ENCODE measurements around the gene LGR4.

Gene LGR4

DNA sequence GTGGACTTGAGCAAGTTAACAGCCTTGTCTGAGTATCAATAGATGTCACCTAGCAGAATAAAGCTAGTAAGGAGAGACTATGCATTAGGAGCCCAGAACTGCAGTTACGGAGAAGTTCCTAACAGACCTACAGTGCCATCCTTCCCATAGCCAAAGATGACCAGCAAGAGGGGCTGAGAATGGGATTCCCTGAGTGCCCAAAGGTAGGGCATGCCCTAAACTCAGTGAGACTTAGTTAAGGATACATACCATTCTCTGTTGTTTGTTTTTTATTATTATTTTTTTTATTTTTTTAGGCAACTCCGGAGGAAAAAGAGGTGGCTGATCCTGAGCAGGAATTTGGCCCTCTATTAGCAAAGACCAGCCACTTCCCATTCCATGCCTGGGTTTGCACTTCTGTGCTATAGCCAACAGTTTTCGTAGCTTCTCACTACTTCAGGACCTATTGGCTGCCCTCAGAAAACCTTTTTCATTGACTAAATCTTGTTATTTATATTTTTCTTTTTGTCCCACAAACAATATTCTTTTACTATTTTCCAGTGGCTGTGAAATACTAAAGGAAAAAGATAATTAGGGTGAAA, 76.2 kb downstream of the LGR4 start:
- no peak for DNase-seq

DNA sequence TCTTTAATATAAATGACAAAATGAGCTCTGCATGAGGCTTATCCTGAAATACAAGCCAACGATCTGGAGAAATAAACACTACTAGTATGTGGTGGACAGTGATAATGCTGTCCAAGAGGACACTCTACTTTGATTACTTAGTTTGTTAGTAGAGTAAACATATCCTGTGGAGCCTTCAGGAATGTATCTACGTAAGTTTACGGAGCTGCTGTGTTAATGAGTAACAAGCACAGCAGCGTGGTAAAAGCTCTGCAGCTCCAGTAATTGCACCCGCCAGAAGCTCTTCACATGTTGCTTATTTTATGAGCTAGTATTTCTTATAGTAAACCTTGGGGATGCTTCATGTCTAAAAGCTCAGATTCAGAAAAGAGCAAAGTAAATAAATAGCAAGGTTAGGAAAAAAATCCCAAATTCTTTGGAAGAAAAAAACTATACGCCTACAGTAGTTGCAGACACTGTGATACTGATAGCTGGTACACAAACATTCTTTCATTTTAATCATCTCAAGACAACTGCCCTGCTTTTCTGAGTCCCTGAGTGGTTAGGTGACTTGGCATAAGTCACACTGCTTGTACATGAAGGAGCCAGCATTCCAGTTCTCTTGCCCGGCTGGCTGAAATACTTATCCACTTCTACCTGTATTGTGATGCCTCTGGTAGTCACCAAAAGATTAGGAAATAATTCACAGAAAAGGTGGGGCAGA, 76.9 kb downstream of the LGR4 start:
- no peak for DNase-seq

DNA sequence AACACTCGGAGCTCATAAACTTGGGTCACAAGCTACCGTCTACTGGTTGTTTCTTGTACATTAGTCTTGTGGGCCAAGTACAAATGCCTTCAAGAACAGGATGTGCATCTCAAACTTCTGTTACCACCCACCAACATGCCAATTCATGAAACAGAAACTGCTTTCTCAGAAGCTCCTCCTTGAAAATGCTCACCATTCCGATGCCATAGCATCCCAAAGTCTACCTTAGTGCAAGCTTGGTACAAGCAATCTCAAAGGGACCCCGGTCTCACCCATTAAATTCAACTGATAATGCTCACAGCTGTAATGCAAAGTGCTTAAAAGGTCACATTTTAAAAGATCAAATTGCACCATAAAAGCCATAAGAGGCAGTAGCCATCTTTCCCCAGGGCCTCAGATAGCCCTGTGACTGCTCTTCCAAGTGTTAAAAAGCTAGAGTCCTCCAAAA, 77.8 kb downstream of the LGR4 start:
- no peak for DNase-seq

DNA sequence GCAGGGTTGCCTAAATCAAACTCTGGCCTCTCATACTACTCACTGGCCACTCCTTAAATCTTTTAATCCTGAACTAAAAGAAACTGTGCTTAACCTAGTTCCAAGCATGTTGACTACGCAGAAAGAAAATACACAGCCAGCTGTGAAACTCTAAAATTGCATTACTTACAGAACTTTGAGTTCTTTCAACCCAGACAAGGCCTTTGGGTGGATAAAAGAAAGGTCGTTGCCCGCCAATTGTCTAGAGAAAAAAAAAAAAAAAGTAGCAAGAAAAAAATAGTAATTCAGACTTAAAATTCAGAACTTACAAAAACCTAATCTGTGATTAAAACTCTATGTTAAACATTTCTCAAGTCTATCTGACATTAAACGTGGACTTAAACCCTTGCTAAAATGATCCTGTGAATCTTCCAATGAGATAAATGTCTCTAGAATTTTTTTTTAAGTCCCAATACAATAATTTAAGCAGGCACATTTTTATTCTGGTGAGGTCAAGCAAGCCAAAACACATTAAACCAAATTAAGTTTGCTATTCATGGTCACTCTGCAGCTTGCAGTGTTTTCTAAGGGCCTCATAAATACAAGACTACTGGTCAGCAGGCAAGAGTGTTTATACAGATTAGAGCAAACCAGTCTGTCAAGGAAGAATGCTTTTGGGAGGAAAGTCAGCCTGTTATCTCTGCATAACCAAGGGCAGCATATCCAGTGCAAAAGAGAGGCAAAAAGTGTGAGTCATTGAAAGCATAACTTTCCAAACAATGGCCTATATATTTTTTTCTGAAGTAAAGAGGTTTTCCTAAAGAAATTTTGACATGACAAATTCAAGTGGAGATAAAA, 80.1 kb downstream of the LGR4 start:
- no peak for DNase-seq

DNA sequence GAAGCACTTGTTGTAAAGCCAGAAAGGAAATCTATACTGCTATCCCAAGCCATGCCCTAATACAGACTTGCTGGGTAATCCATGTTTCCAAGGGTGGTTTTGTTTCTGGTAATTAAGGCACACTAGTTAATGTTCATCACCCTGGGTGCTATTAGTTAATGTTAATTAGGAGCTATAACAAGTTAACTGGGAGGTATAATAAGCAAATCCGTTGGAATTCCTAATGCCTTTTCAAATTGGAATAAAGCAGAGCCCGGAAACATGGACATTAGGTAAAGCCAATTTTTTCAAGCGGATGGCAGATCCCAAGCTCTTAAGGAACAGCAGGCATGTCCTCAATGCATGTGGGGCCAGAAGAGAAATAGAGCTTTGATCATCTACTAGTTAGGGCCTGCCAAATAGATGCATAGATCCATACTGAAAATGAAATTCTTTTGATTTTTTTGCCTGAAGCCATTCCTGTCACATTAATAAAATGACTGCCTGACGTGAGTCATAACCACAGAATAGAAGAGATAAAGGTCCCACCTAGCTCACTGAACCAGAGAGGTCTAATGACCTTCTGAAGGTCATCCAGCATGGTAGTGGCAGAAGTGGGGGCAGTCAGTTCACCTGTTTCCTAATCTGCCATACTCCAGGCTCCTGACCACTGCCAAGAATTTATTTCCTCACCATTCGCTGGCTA, 81.1 kb downstream of the LGR4 start:
- no peak for DNase-seq

DNA sequence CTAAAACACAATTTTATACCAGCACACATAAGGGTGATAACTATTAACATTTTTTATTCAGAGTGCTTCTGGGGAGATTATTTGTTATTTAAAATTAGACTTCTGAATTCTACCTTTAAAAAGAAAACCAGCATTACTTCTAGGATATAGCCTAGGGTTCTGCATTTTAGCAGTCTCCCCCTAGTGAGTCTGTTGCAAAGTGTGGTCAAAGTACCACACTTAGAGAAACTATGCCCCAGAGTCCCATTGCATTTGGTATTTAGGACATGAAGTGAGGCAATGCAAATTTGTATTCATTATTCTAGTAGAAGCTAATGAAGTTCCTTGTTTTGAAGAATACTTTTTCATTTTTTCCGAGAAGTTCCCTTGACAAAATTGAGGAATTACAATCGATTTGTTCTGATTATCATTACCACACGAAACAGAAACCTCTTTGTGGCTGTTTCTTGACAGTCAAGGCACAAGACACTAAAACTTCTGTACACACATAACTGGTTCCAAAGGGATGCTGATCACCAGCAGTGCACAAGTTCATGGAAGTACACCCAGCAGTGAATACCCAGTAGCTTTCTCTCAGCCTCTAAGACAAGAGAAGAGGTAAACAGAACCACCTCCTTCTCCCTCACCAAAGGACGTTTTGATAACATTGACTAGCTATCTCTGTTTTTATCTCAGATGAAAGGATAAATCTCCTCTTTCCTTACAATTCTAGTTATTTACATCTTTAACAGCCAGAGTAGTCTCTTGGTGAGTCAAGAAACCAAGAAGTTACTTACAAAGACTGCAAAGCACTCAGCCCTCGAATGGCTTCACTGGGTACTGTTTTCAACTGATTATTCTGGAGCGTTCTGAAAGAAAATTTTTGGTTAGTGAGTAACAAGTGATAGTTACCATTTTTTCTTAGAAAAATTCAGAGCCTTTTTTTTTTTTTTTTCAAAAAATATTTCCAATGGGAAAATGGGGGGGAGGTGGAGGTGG, 82.0 kb downstream of the LGR4 start:
- DNase-seq = no peak

DNA sequence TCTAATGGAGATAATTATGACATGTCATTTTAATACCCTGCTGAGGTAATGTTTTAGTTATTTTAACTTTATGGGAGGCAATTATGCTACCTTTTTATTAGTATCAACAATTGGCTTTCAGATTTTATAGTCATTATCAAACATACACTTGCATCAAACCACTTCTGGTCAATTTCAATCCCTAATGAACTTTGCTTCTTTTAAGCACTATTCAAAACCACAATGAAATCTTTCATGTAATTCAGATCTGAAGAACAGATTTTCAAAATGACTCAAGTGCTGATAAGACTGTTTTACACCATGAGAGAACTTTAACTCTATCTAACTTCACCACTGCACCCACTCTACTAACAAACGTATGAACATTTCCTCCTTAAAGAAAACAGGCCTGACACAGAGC, 83.7 kb downstream of the LGR4 start:
- DNase-seq = no peak

DNA sequence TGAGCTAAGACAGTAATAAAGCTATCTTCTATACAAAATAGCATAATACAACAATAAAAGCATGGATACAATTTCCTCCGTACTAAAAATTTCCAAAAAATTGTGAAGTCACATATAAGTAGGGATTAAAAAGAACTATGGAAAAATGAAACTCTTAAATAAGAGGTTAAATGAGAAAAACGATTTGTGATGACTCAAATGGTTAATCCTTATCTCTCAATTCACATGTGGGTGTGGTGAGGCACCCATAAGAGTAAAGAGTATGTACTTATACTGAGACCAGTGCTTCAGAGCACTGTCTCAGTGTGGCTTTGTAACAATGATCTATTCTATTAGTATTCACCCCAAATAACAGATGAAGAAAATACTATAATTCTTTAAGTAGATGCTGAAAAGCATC, 84.6 kb downstream of the LGR4 start:
- DNase-seq = no peak

DNA sequence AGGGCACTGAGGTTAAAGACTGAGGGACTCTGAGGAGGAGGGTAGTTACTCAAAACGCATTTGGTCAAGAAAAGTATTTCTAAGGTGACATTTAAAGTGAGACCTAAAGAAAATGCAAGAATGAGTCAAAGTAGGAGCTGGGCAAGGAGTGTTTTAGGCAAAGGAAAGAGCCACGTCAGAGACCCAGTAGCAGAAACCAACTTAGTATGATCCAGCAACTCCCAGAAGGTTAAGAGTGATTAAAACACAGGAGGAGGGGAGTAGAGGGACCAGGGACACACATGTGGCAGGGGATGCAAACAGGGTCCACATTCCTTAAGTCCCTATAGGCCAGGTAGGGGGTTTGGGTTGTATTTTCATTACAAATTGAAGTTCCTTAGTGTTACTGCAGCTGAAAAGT, 85.2 kb downstream of the LGR4 start:
- DNase-seq = no peak

DNA sequence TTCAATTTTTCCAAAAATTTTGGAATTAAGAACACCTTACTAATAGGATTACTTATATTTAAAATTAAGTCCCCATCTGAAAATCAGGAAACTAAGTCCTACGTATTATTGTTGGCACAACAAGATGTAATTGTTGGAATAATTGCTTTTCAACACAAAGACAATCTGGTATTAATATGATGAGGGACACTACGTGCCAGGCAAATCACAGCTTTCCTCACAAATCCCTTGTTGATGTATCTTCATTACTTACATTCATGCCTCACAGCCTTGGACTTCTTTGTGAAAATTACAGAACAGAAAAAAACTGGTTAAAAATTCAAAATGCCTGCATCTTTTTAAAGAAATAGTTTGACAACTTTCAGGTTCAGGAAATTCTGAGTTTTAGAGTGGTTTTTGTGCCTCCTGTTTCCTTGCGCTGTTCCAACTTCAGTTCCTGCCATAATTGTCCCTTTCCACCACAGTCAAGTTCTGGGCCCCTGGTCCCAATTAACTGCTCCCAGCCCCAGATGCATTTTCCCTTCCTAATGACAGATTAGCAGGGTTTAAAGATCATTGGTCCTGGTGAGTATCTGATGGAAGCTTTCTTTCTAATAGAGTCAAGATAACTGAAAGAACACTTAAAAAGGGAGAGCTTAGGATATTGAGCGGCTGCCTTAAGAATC, 86.3 kb downstream of the LGR4 start:
- DNase-seq = no peak

DNA sequence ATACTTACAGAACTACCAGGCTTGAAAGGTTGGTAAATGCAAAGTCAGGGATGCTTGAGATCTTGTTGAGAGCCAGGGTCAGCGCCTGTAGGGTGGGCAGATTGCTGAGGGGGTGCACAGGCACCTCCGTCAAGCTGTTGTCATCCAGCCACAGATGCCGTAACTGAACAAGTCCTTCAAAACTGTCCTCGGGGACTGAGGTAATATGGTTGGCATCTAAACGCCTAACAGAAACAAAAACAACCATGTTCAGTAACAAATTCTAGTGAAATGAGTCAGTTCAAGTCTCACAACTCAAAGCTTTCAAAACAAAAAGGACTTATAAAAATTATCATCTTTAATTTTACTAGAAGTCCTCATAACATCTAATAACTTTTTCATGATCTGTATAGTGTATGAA, 87.3 kb downstream of the LGR4 start:
- DNase-seq = no peak

DNA sequence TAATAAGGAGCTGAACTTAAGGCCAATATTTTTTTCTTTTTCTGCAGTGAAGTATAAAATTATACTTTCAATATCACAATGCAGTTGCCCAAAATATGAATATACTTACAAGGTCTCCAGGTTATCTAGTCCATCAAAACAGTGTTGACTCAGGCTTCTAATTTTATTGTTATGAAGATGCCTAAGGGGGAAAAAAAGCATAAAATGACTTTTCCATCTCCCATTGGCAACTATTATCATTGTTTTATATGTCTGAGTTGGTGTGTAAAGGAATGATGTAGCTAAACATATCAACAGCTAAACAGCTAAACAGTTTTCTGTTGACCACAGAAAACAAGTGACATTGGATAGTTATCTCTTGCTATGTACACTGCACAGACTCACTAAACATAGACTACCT, 88.4 kb downstream of the LGR4 start:
- no peak for DNase-seq

DNA sequence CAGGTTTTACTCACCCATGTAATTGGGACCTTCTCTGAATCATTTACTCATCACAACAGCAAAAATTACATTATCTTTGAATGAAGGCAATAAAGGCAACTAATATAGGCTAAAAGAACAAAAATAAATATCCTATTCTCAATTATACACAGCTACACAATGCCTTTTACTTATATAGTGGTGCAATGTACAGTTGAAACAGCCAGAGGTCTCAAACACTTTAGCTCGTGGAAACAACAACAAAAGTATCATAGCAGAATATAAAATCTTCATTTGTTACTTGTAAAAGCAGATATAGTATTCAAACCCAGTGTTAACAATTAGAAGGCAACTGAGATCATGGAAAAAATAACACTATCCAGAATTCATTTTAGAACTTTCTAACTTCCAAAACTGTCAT, 88.9 kb downstream of the LGR4 start:
- DNase-seq = no peak

DNA sequence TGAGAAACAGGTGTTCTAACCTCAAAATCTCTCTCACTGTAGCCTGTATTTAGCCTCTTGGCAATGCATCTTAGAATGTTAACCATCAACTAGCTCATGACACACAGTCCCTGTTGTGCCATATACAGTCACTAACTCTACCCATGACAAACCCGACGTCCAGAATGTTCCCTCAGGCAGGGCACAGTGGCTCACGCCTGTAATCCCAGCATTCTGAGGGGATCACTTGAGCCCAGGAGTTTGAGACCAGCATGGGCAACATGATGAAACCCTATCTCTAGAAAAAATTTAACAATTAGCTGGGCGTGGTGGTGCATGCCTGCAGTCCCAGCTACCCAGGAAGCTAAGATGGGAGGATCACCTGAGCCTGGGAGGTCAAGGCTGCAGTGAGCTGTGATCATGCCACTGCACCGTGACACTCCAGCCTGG, 91.3 kb downstream of the LGR4 start:
- DNase-seq = no peak

DNA sequence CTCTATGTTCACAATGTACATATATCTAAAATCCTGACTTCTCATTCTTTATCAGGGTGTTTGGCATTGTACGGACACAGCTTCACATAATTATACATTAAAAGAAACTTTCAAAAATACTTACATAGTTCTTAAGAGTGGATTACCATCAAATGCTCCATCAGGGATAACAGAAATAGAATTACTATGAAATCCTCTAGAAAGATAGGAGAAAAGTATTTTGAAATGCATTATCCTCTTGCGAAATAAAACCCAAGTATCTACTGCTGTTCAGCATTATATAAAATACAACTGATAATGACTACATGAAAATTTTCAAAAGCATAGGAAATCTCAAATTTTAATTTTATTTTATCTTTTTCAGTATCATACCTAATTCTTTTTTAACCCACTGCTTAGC, 91.8 kb downstream of the LGR4 start:
- no peak for DNase-seq

DNA sequence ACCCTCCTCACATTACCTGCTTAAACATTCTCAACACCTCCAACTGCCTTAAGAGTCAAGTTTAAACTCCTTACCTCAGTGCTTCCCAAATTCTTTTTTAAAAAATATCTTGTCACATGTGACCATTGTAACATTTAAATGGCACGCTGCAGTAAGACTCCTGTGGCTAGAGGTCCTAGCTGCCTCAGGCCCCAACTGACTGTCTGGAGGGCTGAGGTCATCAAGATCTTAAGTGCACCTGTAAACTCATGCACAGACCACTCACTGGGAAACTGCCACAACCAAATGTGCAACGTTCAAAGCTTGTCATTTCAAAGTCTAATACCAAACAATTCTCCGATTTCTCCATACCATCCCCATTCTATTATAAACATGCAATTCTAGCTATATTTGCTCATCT, 93.1 kb downstream of the LGR4 start:
- no peak for DNase-seq

DNA sequence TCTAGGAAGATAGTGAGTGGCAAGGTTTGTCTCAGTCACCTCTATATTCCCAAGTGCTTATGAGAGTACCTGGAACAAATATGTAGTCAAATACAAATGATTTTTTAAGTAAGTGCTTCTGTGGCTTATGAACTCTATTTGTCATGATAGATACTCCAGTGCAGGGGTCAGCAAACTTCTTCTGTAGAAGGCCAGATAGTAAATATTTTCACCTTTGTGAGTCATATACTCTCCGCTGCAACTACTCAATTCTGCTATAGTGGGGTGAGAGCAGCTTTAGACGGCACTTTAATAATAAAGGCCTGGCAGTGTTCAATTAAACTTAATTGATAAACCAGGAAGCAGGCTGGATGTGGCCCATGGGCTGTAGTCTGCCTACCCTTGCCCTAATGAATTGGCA, 97.2 kb downstream of the LGR4 start:
- no peak for DNase-seq

DNA sequence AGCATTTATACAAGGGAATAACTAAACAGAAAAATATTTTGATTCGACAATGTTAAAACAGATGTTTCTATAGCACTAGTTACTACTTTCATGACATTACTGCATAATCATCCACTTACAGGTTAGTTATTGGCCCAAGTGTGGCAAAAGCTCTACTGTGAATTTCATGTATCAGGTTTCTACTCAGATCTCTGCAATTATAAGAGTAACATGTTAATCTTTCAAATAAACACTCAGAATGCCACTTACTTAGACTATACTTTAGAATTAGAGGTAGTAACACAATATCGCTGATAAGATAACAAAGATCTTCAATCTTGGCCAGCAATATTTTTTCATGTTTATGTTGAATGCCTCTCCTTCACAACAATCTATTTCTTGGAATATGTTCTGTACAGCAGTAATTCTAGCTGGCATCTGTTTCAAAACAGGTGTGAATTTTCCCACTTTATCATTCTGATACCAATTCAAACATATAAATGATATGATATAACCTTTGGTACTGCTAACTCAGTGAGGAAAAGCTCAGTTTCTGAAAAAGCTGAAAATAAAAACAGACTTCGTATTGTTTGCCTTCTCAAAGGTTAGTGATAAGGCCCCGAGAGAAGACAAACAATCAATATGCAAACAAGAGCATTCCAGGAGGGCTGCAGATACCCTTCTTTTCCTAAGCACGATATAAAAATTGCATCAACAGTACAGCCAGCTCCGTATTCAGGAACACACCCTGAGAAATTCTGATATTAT, 98.6 kb downstream of the LGR4 start:
- DNase-seq = no peak

DNA sequence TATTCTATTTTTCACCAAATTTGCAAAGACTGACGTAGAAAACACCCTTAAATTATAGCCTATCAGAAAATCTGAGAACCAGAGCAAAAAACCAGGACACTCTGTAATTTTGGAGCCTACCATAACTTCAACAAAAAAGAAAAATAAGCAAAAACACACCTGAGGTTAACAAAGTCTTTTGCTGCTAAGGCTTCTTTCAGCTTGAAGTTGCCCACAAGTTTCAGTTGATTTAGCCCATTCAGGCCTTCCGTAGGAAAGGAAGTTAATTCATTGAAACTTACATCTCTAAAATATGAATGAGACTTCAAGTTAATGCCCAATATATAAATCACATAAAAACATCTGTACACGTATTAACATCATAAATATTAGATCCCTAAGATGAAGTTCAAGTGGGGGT, 99.2 kb downstream of the LGR4 start:
- no peak for DNase-seq

DNA sequence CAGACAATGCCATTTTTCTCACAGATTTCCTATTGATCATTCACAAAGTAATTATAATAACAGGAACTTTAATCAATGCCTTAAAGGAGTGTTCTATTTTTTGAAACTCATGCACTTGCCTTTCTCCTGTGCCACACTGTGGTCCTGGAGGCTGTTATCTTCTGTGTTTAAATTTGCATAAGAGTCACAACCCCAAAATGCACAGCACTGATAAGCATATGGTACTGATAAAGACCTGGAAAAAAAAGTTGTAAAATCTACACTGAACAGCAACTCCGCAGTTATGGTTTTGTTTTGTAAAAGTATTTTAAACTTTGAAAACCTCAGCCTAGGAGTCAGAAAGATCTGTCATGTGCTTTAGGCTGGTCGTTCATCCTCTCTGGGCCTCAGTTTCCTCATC, 100.4 kb downstream of the LGR4 start:
- no peak for DNase-seq

DNA sequence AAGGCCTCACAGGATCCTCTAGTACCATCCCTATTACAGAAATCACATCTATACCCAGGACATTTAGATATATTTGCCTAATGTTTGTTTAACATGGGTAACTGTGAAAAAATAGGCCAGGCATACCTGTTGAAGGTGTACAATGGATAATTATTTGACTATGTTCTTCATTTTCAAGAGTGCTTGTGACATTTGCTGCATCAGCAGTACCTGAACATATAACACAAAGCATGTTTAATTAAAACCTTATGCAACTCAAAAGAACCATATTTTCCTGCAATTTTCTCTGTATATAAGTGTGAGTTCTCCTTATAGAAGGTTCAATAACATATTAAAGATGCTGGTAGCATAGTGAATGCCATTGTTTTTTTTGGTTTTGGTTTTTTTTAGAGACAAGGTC, 101.1 kb downstream of the LGR4 start:
- no peak for DNase-seq

Data from CD4-positive, alpha-beta T cell treated with Interleukin-15 for 1 hour (primary cell).